Glutamatergic neuron (in vitro differentiated cells): Measurements from ENCODE around the gene MRPS12. TPM values are rescaled to one million over a fixed set of nuclear protein-coding genes. Genes with fewer than 3 reads are reported as not detected.

ENCODE experiments used
- DNase-seq: peaks from one replicate; pipeline ENCODE4 v3.0.0; 2022
- H3K27ac Mint-ChIP-seq: one replicate; pipeline ENCODE4 v1.8.0; 2020; ENCODE audit warnings: mild to moderate bottlenecking, mixed read lengths, inconsistent platforms; ENCODE audit not compliant: unreplicated experiment
- H3K27me3 Mint-ChIP-seq: one replicate; pipeline ENCODE4 v1.8.0; 2020; ENCODE audit warnings: mild to moderate bottlenecking, moderate library complexity, mixed read lengths, inconsistent platforms; ENCODE audit not compliant: unreplicated experiment
- H3K36me3 Mint-ChIP-seq: one replicate; pipeline ENCODE4 v1.8.0; 2020; ENCODE audit warnings: mild to moderate bottlenecking, mixed read lengths, inconsistent platforms; ENCODE audit not compliant: unreplicated experiment
- H3K4me1 Mint-ChIP-seq: one replicate; pipeline ENCODE4 v1.8.0; 2020; ENCODE audit warnings: mild to moderate bottlenecking, low read depth, mixed read lengths, inconsistent platforms; ENCODE audit not compliant: unreplicated experiment
- H3K4me3 Mint-ChIP-seq: one replicate; pipeline ENCODE4 v1.8.0; 2020; ENCODE audit warnings: mild to moderate bottlenecking, mixed read lengths, inconsistent platforms; ENCODE audit not compliant: unreplicated experiment
- H3K9me3 Mint-ChIP-seq: one replicate; pipeline ENCODE4 v1.8.0; 2020; ENCODE audit warnings: mild to moderate bottlenecking, moderate library complexity, mixed read lengths, inconsistent platforms; ENCODE audit not compliant: unreplicated experiment
- total RNA-seq: library from RNA; stranded (reverse); fragmentation: NEBNext Ultra II Directional; extraction: Animal tissue kit (Norgen Biotek cat#: 25700); gene quantifications from one replicate; pipeline ENCODE4 v1.2.1, GENCODE V29; 2021; ENCODE audit not compliant: unreplicated experiment
- TF ChIP-seq, protein P1 (sequence below): fragments of 200-600 bp; sonication (generic); IDR thresholded peaks from one replicate; pipeline ENCODE4 v1.5.0; 2021; ENCODE audit not compliant: partially characterized antibody, unreplicated experiment

The MRPS12 gene
- total RNA-seq, 1 donor from 2014 or later, result 30.4 TPM

DNA sequence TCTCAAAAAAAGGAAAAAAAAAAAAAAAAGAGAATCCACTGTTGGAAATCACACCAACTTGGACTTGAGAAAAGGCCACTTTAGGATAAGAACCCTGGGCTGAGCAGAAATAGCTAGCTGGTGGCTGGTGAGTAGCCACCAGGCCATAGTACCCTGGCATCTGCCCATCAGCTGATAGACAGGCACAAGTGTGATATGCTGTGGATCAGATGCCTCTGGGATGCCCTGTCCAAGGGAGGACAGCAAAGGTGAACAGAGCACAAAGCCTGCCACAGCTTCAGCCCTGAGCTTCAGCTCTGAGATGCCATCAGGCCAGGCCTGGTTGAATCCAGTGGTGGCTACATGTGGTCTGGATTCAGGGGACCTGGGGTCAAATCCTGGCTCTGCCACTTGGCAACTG is 40.1 kb upstream of the MRPS12 start:
- no peaks in the 10 kb centered on the region for H3K27me3 Mint-ChIP-seq
- TF ChIP-seq, protein P1, sequence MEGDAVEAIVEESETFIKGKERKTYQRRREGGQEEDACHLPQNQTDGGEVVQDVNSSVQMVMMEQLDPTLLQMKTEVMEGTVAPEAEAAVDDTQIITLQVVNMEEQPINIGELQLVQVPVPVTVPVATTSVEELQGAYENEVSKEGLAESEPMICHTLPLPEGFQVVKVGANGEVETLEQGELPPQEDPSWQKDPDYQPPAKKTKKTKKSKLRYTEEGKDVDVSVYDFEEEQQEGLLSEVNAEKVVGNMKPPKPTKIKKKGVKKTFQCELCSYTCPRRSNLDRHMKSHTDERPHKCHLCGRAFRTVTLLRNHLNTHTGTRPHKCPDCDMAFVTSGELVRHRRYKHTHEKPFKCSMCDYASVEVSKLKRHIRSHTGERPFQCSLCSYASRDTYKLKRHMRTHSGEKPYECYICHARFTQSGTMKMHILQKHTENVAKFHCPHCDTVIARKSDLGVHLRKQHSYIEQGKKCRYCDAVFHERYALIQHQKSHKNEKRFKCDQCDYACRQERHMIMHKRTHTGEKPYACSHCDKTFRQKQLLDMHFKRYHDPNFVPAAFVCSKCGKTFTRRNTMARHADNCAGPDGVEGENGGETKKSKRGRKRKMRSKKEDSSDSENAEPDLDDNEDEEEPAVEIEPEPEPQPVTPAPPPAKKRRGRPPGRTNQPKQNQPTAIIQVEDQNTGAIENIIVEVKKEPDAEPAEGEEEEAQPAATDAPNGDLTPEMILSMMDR, result no peak
- no peak overlapping the region for H3K27ac Mint-ChIP-seq
- DNase-seq, result no peak
- H3K9me3 Mint-ChIP-seq, result no peaks in the 10 kb centered on the region
- no peak overlapping the region for H3K4me3 Mint-ChIP-seq
- H3K4me1 Mint-ChIP-seq, result no peaks in the 10 kb centered on the region
- no peaks in the 10 kb centered on the region for H3K36me3 Mint-ChIP-seq

DNA sequence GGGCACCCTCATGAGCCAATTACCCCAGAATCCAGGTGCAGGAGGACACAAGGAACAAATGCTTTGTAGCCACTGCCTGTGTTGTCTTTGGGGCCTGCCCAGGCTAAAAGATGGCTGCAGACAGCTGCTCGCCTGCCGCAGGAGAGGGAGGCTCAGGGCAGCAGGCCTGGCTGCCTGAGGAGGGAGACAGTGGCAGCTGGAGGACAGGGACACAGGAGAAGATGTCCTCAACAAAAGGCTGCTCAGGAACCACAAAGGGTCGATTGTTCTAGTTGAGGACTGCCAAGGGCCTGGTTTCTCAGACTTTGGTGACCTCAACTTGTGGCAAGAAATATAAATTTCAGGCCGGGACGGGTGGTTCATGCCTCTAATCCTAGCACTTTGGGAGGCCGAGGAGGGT is 39.0 kb upstream of the MRPS12 start:
- Mint-ChIP-seq H3K4me3 (no peak overlapping the region), H3K27me3 (no peaks in the 10 kb centered on the region), H3K9me3 (peaks cover 2% of the 10 kb centered on the region), H3K36me3 (no peaks in the 10 kb centered on the region), H3K27ac (peak overlapping the region; percentile 55), H3K4me1 (no peaks in the 10 kb centered on the region)
- TF ChIP-seq, protein P1, result no peak
- no peak for DNase-seq

DNA sequence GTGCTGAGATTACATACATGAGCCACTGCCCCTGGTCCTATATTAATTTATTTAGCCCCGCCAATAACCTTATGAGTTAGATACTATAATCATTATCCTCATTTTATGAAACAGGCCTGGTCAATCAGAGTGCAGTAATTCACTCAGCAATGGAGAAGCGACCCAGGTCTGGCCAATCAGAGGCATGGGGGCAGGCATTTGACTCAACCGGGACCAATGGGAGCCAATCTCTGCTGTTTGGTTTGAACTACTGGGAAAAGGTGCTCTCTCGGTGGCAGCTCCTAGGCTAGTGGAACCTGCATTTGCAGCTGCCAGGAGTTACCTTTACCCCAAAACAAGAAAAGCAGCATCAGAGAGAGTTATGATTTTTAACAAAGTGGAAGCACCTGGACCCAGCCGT is 37.9 kb upstream of the MRPS12 start:
- H3K36me3 Mint-ChIP-seq, result no peaks in the 10 kb centered on the region
- no peak overlapping the region for H3K4me3 Mint-ChIP-seq
- H3K4me1 Mint-ChIP-seq, result peaks cover 7% of the 10 kb centered on the region
- TF ChIP-seq, protein P1, result no peak
- H3K27me3 Mint-ChIP-seq, result peaks cover 2% of the 10 kb centered on the region
- H3K9me3 Mint-ChIP-seq, result peaks cover 2% of the 10 kb centered on the region
- DNase-seq, result no peak
- no peak overlapping the region for H3K27ac Mint-ChIP-seq

DNA sequence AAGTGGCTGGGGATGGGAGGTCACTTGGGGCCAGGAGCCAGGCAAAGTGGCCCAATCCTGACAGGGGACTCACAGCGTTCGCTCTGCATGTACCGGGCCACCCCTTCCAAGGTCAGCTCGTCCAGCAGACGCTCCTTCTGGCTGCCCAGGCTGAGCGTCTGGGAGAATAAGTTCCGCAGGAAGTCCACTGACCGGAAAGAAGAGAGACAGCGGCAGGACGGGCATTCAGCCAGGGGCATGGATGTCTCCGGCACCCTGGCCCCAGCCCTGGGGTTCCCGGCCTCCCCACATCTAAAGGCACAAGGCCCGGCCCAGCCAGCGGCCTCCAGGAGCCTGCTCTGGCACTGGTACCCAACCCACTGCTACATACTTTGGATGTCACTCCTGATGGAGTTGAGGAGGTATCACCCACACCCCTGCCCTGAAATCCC is 37.4 kb upstream of the MRPS12 start:
- H3K4me1 Mint-ChIP-seq, result peaks cover 8% of the 10 kb centered on the region
- peaks cover 2% of the 10 kb centered on the region for H3K9me3 Mint-ChIP-seq
- no peak overlapping the region for H3K4me3 Mint-ChIP-seq
- DNase-seq, result no peak
- peaks cover 2% of the 10 kb centered on the region for H3K27me3 Mint-ChIP-seq
- no peak overlapping the region for H3K27ac Mint-ChIP-seq
- no peaks in the 10 kb centered on the region for H3K36me3 Mint-ChIP-seq
- TF ChIP-seq, protein P1, result no peak

DNA sequence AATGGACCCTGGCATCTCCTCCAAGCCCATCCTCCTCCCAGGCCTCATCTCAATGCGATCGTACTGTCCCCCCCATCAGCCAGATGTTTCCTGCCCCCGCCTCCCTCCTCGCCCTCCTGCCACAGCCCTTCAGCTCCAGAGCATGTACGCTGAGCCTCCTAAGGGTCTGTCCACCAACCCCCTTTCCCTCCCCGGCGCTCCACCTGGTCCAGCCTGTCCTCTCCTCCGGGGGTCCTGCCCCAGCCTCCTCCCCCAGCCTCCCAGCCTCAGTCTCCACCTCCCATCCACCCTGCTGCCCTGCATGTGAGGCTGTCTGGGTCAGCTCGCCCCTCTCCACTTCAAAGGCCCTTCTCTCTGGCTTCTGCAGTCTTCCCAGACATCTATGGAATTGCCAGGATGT is 35.8 kb upstream of the MRPS12 start:
- no peaks in the 10 kb centered on the region for H3K36me3 Mint-ChIP-seq
- peaks cover 12% of the 10 kb centered on the region for H3K4me1 Mint-ChIP-seq
- no peak for DNase-seq
- H3K27ac Mint-ChIP-seq, result no peak overlapping the region
- peaks cover 6% of the 10 kb centered on the region for H3K9me3 Mint-ChIP-seq
- no peak overlapping the region for H3K4me3 Mint-ChIP-seq
- peaks cover 4% of the 10 kb centered on the region for H3K27me3 Mint-ChIP-seq
- TF ChIP-seq, protein P1, result no peak
